ENCODE results near the gene STIL.
A peak's percentile ranks its signal among the peaks of the same experiment; 100 is the strongest.
"Not testable (repeated sequence)": the region's sequence is repeated elsewhere in the genome, so short reads cannot be mapped to it uniquely, and the experiment has no call there.

The STIL gene

DNA sequence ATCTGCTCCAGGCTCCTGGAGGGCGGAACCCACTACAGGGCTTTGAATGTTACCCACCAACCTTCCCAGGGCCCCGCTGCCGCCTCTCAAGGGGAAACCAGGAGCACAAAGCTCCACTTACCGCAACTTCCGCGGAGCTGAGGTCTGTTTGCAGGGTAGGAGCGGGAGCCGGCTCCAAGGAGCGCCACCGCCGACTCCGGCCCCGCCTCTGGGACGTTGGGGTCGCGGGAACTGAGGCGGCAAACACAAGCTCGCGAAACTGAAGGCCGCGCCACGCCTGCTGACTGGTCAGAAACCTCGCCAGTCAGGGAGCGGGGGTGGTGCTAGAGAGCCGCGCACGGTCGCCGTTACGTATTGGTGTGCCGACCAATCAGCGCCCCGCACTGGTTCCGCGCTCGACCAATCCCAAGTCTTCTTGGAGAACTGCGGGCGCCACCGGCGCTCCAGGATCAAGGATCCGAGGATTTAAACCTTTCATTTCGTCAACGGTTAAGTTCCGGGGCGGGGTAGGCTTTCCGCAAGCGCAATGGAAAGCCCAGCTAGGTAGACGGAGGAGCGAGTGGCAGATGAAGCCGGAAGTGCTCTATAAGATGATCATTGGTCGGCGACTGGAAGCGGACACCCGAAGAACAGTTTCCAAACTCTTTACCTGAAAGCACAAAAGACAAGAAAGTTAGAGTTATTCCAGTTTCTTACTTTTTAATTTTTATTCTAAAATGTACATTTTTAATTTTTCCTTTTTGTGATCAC is at the start of gene STIL:
Gene STIL, minus strand, starts transcription at position 233 of the 750 bp plus-strand sequence. CDS start 3,828 bp downstream, outside the sequence.
- DNase-seq, result peak; percentile 38

DNA sequence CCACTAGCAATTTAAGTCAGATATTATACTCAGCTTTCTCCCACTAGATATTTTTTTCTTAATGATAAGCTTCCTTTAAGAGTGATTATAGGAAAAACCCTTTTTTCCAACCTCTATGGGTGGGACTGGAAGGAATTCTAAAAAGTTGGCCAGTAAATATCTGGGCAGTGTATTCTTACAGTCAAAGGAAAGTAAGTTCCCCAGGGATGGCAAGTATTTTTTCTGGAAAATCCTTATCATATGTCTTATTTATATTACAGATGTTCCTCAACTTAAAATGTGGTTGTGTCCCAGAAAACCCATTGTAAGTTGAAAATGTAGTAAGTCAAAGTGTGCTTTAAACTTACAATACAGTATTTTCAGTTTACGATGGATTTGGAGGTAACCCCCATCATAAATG is 48.9 kb upstream of the STIL start:
- no peak for DNase-seq

DNA sequence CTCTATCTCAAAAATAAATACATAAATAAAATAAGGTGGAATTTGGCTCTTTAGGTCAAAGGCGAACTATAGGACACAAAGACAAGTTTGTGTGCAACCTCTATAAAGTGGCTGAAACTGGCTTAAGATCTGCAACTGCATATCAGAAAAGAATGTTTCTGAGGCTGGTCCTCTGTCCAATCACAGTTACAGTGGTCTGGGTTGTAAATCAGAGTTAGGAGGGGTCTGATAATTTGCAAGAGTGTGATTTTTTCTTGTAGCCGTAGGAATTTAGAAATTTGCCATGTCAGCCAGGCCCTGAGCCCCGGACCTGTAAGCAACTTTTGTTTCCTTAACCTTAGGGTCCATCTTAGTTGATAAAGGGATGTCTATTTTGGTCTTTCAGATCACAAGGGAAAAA is 47.4 kb upstream of the STIL start:
- no peak for DNase-seq

DNA sequence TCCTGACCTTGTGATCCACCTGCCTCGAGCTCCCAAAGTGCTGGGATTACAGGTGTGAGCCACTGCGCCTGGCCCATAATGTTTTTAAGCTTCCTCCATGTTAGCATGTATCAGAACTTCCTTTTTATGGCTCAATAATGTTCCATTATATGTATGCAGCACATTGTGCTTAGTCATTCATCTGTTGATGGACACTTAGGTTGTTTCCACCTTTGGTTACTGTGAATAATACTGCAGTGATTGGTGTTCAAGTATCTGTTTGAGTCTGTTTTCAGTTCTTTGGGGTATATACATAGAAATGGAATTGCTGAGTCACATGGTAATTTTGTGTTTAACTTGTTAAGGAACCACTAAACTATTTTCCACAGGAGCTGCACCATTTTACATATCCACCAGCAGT is 37.4 kb upstream of the STIL start:
- no peak for DNase-seq

DNA sequence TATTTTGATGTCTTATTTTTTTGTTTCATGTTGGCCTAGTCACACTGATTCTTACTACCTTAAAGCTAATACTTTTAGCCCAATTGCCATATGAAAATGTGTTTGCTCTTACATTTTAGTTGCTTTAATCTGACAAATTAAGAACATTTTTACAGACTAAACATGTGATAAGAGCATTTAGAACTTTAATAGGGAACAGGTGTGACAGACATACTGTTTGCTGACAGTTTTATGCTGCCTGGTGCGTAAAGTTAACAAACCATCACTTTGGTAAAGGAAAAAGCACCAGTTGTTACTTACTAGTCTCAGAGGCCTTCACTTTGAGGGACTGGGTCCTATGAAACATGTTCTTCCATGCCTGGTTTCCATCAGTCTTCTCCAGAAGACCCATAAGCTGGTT is 34.3 kb upstream of the STIL start:
- DNase-seq, result no peak

DNA sequence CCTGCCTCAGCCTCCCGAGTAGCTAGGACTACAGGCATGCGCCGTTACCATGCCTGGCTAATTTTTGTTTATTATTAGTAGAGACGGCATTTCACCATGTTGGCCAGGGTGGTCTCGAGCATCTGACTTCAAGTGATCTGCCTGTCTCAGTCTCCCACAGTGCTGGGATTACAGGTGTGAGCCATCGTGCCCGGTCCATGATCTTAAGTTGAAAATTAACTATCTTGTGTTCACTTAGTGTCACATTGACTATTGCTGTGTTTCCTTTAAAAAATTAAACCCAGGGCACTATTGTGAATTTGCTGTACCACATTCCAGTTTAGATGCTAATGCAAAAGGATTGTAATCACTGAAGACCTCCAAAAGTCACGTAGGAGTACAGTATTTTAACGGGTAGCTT is 33.8 kb upstream of the STIL start:
- no peak for DNase-seq

DNA sequence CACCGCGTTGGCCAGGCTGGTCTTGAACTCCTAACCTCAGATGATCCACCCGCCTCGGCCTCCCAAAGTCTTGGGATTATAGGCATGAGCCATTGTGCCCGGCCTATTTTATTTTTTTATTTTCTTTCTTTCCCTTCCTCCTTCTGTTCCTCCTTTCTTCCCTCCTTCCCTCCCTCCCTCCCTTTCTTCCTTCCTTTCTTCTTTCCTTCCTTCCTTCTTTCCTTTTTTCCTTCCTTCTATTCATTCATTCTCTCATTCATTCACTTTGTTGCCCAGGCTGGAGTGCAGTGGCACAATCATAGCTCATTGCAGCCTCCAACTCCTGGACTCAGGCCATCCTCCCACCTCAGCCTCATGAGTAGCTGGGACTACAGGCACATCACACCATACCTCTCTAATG is 33.0 kb upstream of the STIL start:
- DNase-seq, result not testable (repeated sequence)

DNA sequence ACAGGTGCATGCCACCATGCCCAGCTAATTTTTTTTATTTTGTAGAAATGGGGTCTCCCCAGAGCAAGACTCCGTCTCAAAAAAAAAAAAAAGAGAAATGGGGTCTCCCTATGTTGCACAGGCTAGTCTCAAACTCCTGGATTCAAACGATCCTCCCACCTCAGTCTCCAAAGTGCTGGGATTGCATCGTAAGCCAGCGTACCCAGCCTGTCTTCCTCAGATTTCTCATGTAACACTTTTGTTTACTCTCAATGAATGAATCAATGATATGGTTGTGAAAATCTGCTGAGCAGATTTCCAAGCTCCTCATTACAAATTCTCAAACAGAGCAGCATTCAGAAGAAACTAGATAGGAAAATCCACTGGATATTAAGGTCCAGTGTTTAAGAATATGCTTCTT is 26.3 kb upstream of the STIL start:
- no peak for DNase-seq

DNA sequence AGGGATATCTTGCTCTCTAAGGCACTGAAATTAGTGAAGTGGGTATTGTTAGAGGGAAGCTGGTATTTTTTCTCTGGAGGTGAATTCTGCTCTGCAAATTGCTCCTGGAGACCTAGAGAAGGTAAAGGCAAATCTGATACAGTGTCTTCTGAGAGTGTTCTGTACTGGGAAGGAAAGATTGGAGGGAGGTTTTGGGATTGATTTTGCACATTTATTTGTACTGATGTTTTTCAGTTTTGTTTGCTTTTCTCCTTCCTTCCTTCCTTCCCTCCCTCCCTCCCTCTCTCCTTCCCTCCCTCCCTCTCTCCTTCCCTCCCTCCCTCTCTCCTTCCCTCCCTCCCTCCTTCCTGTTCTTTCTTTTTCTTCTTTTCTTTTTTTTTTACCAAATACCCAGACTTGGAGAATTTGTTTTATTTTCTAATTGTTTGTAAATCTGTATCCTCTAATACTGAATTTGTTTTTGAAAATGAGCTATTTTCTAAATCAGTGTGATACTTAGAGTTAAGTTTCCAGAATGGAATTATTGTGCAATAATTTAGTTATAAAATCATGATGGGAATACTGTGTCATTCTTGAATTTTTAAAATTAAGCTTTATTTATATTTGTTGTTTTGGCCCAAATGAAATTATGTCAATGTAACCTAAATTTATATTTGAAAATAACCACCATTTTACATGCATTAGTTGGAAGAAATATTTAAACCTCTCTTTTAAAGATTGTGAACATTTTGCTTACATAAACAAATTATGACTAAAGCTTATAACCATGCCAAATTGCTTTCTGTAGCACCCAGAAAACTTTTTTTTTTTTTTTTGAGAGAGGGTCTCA is 24.5 kb upstream of the STIL start:
- no peak for DNase-seq

DNA sequence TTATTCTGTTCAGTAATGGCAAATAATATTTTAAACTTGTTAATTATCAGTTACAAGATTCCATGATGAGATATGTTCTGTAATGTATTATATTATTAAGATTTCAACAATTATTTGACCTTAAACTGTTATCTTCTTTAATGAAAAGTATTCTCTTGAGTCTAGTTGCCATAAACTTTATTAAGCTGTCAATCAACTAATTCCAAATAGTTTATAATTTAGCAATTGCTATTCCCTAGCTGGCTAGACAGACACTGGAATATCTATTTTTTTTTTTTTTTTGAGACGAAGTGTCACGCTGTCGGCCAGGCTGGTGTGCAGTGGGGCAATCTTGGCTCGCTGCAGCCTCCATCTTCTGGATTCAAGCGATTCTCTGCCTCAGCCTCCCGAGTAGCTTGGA is 23.4 kb upstream of the STIL start:
- no peak for DNase-seq

DNA sequence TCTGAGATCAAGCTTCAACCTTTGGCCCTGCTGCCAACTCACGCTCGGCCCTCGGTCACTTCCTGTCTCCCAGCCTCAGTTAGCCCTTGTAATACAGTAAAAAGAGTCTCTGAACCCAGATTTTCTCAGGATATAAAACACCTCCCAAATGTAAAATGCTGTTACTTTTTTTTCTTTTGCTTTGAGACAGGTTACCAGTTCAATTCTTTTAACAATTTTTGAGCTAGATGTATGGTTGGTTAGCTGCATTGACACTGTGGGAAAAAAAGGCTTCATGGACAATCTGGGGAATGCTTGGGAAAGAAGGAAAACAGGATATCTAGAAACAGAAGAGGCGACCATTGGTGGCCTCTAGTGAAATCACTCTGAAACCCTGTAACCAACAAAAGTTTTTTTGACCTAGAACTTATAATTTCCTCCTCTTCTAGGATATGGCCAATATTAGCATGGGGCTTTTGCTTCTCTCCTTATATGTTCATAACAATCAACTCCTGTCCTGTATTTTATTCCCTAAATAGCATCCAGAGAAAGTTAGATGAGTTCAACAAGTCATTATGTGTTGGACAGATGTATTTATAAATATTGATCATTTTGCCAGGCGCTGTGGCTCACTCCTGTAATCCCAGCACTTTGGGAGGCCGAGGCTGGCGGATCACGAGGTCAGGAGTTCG is 21.0 kb upstream of the STIL start:
- DNase-seq, result no peak

DNA sequence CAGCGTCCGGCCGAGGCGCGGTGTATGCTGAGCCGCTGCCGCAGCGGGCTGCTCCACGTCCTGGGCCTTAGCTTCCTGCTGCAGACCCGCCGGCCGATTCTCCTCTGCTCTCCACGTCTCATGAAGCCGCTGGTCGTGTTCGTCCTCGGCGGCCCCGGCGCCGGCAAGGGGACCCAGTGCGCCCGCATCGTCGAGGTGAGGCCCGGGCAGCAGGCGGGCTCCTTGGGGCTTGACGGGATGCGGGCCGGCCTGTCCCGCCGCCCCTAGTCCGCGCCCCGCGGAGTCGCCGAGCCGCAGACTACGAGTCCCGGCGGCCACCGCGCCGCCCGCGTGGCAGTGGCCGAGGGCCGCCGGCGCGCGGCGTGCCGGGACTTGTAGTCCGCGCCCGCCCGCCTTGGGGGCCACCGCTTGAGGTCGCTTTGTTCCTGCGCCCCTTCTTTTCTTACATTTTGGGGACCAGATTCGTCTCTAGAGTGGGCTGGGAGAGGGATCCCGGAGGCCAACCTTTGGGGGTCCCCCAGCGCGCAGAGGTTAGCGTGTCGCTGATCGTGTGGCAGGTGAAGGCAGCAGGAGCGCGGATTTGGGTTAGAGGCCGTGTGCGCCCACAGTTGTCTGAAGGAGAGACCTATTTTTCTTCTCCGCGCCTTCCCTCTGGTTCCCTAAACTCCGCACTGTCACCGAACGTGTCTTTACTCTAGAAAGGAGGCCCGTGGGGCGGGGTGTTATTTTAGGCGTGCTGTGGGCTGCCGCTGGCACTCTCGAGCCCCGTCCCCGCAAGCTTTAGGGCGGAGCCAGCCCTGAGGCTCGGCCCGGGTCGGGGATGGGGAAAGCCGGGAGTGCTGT is 20.2 kb upstream of the STIL start:
- DNase-seq, result no peak

DNA sequence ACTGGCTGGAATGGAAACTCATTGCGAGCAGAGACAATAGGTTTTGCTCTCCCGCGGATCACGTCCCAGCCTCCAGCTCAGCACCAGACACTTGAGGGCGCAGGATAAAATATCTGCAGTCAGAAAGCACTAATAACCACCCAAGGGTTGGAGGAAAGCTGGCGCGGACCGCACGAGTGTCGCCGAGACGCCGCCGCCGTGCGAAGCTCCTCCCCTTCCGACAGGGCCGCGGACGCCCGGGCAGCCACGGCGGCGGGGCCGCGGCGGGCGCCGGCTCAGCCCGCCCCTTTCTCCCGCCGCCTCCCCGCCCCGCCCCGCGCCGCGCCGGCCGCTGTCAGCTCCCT is 19.6 kb upstream of the STIL start, which contains the start of gene CMPK1:
Gene CMPK1, plus strand, starts transcription at position 213 of the 344 bp plus-strand sequence. CDS start 156 bp downstream, outside the sequence.
- DNase-seq, result no peak

DNA sequence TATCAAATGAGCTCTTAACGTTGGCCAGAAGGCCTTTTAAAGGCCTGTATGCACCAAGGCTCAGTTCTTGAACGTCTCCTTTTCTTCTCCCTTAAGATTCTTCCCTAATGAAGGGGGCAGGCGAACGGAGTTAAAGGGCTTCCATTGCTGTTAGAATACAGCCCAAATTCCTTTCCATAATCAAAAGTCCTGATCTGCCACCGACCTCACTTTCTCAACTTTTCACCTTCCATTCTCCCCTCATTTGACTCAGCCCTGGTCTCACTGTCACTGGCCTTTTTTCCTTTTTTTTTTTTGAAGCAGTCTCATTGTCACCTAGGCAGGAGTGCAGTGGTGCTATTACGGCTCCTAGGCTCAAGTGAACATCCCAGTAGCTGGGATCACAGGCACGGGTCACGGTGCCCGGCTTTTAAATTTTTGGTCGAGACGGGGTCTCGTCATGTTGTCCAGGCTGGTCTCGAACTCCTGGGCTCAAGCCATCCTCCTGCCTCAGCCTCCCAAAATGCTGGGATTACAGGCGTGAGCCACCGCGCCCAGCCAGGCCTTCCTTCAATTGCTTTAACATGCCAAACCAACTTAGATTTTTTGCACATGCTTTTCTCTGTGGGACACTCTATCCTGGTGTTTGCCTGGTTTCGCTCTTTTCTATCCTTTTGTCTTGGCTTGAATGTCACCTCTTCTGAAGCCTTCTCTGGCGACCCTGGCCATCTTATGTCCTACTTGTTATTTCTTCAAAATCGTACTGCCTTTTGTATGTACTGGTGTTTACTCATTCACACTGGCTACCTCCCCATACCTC is 19.0 kb upstream of the STIL start:
- DNase-seq, result no peak

DNA sequence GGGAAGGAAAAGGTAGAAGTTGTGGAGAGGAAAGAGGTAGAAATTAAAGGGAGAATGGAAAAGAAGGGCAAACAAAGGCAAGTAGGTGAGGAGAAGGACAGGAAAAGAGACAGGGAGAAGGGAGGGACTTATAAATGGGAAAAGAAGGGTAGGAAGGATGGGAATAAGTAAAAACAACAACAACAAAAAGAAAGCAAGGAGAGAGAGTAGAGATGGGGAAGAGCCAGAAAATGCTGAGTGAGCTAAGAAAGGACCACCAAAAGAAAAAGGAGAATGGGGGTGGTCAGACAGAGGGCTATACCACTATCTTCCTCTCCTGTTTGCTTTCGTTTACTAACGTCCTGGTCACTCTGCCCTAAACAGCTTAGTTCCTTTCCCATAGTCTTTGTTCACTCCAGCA is 17.9 kb upstream of the STIL start:
- DNase-seq, result no peak

DNA sequence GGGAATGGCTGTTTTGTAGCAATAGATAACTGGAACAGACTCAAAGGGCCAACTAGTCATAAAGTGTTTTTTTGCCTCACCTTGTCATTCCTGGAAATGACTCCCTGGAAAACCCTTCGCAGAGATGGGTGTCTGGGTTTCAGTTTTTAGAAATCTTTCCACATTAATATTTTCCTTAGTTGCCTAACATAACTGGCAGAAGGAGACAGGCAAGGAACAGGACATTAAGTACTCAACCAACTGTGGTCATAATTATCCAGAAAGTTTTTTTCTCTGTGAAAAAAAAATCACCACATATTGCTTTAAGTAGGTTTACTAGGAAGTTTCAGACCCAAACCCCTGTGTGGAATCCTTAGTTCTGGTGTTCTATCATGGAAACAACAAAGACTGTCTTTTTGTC is 16.3 kb upstream of the STIL start:
- no peak for DNase-seq

DNA sequence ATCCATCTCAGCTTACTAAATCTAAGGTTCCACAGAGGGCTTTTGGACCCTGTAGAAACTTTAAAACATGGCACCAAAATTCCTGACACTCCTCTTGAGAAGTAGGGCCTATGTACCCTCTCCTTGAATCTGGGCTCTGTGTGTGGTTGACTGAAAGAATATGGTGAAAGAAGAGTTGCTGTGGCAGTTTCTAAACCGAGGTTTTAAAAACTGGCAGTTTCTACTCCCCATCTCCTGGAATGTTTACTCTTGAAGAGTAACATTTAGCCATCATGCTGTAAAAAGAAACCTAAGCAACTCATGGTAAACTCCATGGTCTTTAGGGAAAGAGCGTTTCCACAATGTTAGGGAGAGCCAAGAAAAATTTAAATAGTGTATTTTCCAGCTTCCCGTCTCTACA is 15.0 kb upstream of the STIL start:
- no peak for DNase-seq

DNA sequence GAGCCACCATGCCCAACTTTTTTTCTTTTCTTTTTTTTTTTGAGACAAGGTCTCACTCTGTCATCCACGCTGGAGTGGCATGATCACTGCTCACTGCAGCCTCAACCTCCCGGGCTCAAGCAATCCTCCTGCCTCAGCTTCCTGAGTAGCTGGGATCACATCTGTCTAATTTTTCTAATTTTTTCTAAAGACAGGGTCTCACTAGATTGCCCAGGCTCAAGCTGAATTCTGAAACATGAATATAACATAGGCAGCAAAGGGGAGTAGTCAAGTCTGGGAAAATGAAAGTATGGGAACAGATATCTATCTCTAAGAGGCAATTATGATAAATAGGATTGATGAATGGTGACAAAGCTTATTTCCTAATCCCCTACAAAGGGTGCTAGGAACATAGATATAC is 12.3 kb upstream of the STIL start:
- no peak for DNase-seq

DNA sequence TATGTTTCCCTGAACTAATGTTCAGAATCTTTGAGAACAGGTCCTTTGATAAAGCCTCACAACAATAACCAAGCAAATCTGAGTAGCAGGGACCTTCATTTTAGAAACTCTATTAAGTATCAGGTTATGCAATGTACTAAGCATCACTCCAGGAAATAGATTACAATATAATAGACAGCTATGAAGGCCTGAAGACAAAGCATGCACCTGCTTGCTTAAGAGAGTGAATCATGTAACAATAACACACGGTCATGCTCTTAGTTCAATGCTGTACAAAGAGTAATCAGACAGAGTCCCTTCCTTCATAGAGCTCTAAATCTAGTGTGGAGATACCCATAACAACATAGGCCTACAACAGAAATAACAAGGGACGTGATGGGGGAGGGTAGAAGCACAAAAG is 11.6 kb upstream of the STIL start:
- no peak for DNase-seq

DNA sequence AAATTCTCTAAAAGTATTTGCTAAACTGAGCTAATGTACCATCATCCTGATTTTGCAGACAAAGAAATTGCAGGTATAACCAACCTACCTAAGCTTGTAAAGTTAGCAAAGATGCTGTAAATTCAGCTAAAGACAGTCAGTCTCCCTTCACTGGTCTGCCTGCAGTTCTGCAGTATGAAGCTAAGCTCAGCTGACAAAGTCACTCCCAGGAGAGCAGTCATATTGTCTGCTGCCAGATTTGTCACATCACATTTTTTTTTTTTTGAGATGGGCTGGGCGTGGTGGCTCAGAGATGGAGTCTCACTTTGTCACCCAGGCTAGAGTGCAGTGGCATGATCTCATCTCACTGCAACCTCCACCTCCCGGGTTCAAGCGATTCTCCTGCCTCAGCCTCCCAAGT is 10.7 kb upstream of the STIL start:
- DNase-seq, result no peak

DNA sequence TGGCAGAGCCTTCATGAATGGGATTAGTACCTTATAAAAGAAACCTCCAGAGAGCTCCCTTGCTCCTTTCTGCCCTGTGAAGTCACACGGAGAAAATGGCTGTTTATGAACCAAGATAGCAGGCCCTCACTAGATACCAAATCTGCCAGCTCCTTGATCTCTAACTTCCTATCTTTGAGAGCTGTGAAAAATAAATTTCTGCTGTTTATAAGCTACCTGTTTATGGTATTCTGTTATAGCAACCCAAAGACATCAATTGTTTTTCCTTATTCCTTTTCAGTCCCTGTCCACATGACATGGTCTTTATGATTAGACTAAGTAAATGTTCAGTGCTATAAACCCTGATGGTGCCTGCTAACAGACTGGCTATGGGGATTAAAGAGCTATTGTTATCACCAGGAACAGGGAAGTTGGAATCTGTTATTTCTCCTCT is 9.7 kb upstream of the STIL start:
- DNase-seq, result no peak

DNA sequence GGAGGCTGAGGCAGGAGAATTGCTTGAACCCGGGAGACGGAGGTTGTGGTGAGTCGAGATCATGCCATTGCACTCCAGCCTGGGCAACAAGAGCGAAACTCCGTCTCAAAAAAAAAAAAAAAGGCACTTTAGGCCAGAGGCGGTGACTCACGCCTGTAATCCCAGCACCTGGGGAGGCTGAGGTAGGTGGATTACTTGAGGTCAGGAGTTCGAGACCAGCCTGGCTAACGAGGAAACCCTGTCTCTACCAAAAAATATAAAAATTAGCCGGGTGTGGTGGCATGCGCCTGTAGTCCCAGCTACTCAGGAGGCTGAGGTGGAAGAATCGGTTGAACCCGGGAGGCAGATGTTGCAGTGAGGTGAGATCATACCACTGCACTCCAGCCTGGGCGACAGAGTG is 6.0 kb upstream of the STIL start:
- DNase-seq, result not testable (repeated sequence)

Measured in cortex of kidney (tissue), 1 donor.